ENCODE results near the gene PAK6. TPM values are rescaled to one million over a fixed set of nuclear protein-coding genes. Genes with fewer than 3 reads are reported as not detected.

The PAK6 gene
- total and polyA plus RNA-seq, 12 donors = 4.9 to 31.0 (median 13.1) TPM

GRCh38 chr15:40270246-40270995 lies 31.6 kb downstream of the PAK6 start:
- intact Hi-C loops (cut with DNase I) = loop anchor here (5.0 to 10.0 kb wide), 3 partner anchors 48 to 226 kb away; no protein-coding TSS in a partner anchor
- no peak for DNase-seq

GRCh38 chr15:40271685-40272484 lies 33.0 kb downstream of the PAK6 start:
- no peak for DNase-seq
- H3K4me3 ChIP-seq = no peak overlapping the region
- H3K4me1 ChIP-seq (replicated peaks in 1 of 2) = peaks cover 5 to 6% of the 10 kb centered on the region in 2 donors
- intact Hi-C loops (cut with DNase I) = loop anchor here (5.0 to 10.0 kb wide), 3 partner anchors 50 to 227 kb away; no protein-coding TSS in a partner anchor
- H3K36me3 ChIP-seq (replicated peaks in 1 of 2) = no peaks in the 10 kb centered on the region
- no peak overlapping the region for H3K27ac ChIP-seq
- no peak for TF ChIP-seq POLR2A (IDR thresholded peaks at IDR 0.05)
- TF ChIP-seq, protein P1, sequence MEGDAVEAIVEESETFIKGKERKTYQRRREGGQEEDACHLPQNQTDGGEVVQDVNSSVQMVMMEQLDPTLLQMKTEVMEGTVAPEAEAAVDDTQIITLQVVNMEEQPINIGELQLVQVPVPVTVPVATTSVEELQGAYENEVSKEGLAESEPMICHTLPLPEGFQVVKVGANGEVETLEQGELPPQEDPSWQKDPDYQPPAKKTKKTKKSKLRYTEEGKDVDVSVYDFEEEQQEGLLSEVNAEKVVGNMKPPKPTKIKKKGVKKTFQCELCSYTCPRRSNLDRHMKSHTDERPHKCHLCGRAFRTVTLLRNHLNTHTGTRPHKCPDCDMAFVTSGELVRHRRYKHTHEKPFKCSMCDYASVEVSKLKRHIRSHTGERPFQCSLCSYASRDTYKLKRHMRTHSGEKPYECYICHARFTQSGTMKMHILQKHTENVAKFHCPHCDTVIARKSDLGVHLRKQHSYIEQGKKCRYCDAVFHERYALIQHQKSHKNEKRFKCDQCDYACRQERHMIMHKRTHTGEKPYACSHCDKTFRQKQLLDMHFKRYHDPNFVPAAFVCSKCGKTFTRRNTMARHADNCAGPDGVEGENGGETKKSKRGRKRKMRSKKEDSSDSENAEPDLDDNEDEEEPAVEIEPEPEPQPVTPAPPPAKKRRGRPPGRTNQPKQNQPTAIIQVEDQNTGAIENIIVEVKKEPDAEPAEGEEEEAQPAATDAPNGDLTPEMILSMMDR (IDR thresholded peaks at IDR 0.05) = no peak
- no peaks in the 10 kb centered on the region for H3K27me3 ChIP-seq
- 89 to 94% (median 93%) methylated on average over 11 to 25 of the region's 25 CpGs for WGBS, 4 donors
- H3K9me3 ChIP-seq (replicated peaks in 1 of 3) = no peaks in the 10 kb centered on the region

More at GRCh38 chr15:40270246-40270995, 31.6 kb downstream of the PAK6 start:
- H3K4me3 ChIP-seq = no peak overlapping the region
- TF ChIP-seq, protein P1 (IDR thresholded peaks at IDR 0.05) = no peak
- TF ChIP-seq POLR2A (IDR thresholded peaks at IDR 0.05) = no peak
- H3K36me3 ChIP-seq (replicated peaks in 1 of 2) = peaks cover 0 to 4% of the 10 kb centered on the region in 2 donors
- no peaks in the 10 kb centered on the region for H3K27me3 ChIP-seq
- H3K27ac ChIP-seq = no peak overlapping the region
- H3K9me3 ChIP-seq (replicated peaks in 1 of 3) = no peaks in the 10 kb centered on the region
- H3K4me1 ChIP-seq (replicated peaks in 1 of 2) = peaks cover 12 to 15% of the 10 kb centered on the region in 2 donors
- 75 to 86% (median 83%) methylated on average over 9 to 11 of the region's 11 CpGs for WGBS, 4 donors

DNA sequence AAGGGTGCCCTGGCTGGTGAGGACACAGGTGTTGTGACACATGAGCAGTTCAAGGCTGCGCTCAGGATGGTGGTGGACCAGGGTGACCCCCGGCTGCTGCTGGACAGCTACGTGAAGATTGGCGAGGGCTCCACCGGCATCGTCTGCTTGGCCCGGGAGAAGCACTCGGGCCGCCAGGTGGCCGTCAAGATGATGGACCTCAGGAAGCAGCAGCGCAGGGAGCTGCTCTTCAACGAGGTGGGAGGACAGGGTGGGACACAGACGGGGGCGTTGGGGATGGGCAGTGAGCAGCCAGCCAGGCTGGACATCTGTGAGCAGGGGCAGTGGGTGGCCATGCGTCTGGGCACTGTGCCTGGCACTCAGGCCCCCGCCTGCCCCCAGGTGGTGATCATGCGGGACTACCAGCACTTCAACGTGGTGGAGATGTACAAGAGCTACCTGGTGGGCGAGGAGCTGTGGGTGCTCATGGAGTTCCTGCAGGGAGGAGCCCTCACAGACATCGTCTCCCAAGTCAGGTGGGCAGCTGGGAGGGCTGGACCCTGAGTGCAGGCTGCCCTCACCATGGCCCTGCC lies 33.7 kb downstream of the PAK6 start:
- 81 to 86% (median 84%) methylated on average over 14 to 20 of the region's 20 CpGs for WGBS, 4 donors
- Histone ChIP-seq H3K36me3 (replicated peaks in 1 of 2) (no peaks in the 10 kb centered on the region), H3K4me1 (replicated peaks in 1 of 2) (no peaks in the 10 kb centered on the region), H3K27me3 (no peaks in the 10 kb centered on the region), H3K9me3 (replicated peaks in 1 of 3) (no peaks in the 10 kb centered on the region), H3K4me3 (no peak overlapping the region), H3K27ac (no peak overlapping the region)
- intact Hi-C loops (cut with DNase I) = loop anchor here (5.0 to 10.0 kb wide), 3 partner anchors 50 to 228 kb away; no protein-coding TSS in a partner anchor
- TF ChIP-seq, protein P1 (IDR thresholded peaks at IDR 0.05) = peak in 2 of 6 experiments; percentile 8 to 19
- TF ChIP-seq POLR2A (IDR thresholded peaks at IDR 0.05) = no peak
- DNase-seq = peak in 1 of 7 donors; percentile 55

- intact Hi-C loops (cut with DNase I) = loop anchor here (5.0 to 10.0 kb wide), 3 partner anchors 51 to 229 kb away; no protein-coding TSS in a partner anchor
- Histone ChIP-seq H3K9me3 (replicated peaks in 1 of 3) (no peaks in the 10 kb centered on the region), H3K36me3 (replicated peaks in 1 of 2) (no peaks in the 10 kb centered on the region), H3K4me3 (no peak overlapping the region), H3K27me3 (no peaks in the 10 kb centered on the region), H3K27ac (no peak overlapping the region), H3K4me1 (replicated peaks in 1 of 2) (no peaks in the 10 kb centered on the region)
- TF ChIP-seq, protein P1 (IDR thresholded peaks at IDR 0.05) = no peak
- TF ChIP-seq POLR2A (IDR thresholded peaks at IDR 0.05) = no peak
- 90 to 98% (median 92%) methylated on average over 8 to 9 of the region's 9 CpGs for WGBS, 4 donors
- DNase-seq = no peak
Observed at GRCh38 chr15:40273428-40273827, 34.6 kb downstream of the PAK6 start.
